Measurements from ENCODE around the gene ONECUT1.

ONECUT1 gene

GRCh38 chr15:52780172-52780980, 9.8 kb downstream of the ONECUT1 start:
- FAIRE-seq, result peak; percentile 33

- no peak for FAIRE-seq
Observed at GRCh38 chr15:52778457-52778856, 11.7 kb downstream of the ONECUT1 start.

- no peak for FAIRE-seq
Observed at GRCh38 chr15:52772766-52773165, 17.4 kb downstream of the ONECUT1 start.

- FAIRE-seq, result no peak
Observed at GRCh38 chr15:52765785-52766184, 24.4 kb downstream of the ONECUT1 start.

DNA sequence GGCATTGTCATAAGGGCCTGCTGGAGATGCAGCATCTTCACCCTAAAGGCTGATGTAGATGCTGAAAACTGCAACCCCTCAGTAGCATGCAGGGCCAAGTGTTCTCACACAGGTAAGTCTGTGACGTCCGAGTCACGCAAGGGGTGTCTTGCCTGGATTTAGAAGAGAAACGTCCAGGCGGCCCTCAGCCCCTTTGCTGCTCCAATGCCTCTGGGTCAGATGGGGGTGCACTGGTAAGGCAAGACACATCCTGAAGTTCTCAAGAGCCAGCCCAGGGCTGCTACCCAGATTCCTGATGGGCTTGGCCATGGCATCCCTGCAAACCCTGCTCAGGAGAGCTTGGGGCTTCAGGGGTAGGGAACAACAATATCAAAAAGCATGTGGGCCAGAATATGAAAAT, 25.4 kb downstream of the ONECUT1 start:
- FAIRE-seq, result no peak

DNA sequence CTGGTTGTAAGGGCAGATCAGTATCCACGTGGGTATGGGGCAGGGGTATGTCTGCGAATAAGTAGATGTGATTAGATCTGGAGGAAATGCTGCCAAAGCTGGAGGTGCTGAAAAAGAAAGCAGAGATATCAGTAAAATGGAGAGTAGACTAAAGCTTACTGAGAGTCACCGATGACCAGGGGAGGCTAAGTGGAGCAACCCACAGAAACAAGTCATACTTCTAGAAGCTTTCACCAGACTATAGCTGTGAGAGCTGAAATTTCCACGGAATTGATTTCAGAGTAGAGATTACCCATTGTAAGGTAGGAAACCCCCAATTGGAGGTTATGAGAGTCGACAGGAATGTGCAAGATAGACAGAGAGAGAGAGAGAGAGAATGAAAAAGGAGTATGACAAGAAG, 27.5 kb downstream of the ONECUT1 start:
- FAIRE-seq, result no peak

GRCh38 chr15:52760562-52760961, 29.6 kb downstream of the ONECUT1 start:
- no peak for FAIRE-seq

DNA sequence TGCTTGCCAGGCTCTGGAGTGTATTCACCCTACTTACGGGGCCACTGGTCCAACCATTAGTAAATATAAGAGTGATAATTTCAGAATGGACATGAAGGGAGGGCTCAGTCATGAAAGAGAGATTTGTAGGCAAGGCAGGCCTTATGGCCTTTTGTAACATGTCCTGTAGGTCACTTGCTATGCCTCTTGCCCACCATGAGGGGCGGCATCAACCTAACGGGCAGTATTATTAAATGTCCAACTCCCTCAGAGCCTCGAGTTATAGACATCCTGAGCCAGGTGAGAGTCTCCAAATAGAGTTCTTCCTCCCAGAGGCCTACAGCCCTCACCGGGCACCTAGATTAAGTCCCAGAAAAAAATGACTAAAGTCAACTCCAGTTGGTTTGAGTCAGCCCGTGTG, 30.2 kb downstream of the ONECUT1 start:
- no peak for FAIRE-seq

DNA sequence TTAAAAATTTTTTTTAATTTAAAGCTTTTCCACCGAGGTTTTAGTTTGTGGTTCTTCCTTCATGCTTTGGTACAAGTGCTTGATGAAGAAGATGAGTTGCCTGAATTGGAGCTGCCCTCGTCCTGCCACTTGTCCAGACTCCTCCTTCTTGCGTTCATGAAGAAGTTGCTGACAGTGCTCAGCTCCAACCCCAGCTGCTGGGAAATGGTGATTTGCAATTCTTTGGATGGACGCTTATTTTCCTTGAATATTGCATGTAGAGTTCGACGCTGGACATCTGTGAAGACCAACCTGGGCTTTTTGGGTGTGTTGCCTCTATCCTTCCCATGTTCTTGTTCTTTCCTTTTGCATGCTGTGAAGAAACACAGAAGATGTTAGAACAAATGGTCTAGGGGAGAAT, 32.6 kb downstream of the ONECUT1 start:
- FAIRE-seq, result no peak

DNA sequence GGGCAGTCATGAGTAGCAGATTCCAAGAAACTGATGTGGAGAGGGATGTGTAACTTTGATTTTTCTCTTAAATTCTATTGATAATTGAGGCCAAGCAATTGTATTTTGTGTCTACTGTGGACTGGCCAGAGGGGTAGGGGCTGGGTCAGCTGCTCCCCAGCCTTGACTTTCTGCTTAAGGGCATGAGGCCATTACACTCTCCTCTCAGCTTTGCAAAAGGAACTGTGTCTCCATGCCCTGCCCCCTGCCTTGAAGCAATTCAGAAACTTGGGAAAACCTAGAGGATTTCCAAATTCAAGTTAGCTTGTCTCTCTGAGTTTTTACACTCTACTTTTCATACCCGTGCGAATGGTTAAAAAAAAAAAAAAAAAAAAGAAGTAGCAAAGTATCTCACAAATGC, 38.6 kb downstream of the ONECUT1 start:
- FAIRE-seq, result no peak

DNA sequence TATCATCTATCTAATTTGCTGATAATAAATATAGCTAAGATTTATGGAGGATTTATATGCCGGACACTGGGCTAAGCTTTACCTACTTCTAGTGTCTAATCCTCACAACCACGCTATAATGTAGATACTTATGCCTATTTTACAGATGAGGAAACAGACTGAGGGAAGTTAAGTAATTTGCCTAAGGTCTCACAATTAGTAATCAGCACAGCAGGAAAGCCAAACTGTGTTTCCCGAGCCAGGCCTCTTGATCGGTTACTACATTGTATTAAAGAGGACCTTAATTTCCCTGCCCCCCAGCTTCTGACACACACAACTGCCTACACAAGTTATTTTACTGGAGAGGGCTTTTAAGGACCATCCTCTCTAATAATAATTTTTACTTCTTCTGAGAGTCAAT, 40.9 kb downstream of the ONECUT1 start:
- FAIRE-seq, result no peak

DNA sequence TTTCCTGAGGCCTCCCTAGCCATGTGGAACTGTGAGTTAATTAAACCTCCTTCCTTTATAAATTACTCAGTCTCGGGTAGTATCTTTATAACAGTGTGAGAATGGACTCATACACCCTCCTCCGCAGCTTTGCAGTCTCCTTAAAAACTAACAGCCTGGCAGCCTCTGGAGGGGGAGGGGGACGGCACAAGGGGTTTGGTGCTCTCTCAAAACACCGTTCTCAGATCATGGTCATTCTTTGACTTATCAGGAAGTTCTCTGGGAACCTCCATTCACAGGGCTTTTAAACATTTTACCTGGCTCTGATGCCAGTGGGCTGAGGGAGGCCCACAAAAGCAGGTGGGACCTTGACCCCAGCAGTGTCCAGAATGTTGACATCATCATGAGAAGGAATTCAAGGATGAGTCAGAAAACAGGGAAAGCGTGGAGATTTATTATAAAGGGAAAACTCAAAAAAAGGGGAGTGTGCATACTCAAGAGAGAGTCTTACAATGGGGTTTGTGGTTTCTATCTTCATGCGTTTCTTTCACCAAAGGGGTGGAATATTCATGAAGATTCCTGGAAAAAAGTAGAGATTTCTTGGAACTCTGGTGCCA, 43.9 kb downstream of the ONECUT1 start:
- no peak for FAIRE-seq

DNA sequence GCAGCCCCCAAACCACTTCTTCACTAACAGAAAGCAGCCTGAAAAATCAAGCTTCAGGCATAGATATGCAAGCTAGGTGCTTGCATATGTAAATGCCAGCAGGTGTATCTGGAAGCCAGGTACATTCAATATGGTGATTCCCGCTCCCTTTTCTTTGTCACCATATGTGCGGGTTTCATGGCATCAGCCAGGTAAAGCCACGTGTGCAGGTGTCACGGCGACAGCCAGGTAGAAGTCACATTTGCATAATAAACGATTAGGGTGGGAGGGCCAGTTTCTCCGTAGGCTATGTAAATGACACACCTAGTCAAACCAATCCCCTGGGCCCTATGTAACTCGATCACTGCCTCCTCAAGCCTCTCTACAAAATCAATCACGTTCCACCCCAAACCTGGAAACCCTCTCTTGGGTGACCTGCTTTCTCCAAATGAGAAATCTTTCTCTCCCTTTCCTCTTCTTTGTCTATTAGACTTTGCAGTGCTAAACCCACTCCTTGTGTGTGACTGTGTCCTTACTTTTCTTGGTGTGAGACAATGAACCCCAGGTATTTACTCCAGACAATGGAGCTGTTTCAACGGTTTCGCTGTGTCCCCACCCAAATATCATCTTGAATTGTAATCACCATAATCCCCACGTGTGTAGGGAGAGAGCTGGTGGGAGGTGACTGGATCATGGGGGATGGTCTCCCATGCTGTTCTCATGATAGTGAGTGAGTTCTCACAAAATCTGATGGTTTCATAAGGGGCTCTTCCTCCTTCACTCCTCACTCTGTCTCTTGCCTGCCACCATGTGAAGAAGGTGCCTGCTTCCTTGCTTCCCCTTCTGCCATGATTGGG, 44.6 kb downstream of the ONECUT1 start:
- no peak for FAIRE-seq

DNA sequence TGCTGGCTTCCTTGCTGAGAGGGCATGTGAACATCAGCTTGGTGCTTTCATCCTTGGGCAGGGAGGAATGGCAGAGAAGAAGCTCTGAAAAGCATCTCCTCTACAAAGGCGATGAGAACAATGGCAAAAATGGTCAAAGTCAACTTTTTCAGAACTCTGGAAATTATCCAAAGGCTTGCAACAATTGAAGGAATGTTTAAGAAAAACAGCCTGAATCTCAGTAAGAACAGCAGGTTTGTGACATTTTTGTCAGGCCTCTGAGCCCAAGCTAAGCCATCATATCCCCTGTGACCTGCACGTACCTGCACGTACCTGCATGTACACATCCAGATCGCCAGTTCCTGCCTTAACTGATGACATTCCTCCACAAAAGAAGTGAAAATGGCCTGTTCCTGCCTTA, 51.8 kb downstream of the ONECUT1 start:
- FAIRE-seq, result no peak

- no peak for FAIRE-seq
Observed at GRCh38 chr15:52737720-52738119, 52.4 kb downstream of the ONECUT1 start.

- FAIRE-seq, result peak; percentile 59
Observed at GRCh38 chr15:52735231-52736089, 54.7 kb downstream of the ONECUT1 start.

GRCh38 chr15:52734329-52734728, 55.8 kb downstream of the ONECUT1 start:
- no peak for FAIRE-seq

DNA sequence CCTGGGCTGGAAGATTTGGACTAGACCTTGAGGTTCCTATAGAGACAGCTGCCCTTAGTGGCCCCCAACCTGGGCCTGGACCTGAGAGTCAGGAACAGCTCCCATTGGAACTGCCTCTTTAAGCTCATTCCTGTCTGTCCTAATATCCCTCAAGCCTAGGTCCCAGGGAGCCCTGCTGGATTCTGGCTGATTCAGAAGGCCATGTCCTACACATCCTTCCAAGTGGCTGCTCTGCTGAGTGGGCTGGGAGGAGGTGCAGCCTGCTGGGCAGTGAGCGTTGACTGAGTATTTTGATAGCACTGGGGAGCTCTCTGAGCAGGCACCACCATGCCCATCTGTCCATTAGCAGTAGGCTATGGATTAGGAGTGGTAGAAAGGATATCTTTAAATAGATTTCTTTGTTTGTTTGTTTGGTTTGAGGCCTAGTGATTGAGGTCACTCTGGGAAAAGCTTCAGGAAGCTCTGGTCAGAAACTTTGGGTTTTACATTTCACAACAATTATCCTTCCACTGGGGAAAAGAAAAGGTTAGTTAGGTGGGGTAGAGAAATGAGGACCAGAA, 56.4 kb downstream of the ONECUT1 start:
- no peak for FAIRE-seq

- no peak for FAIRE-seq
Observed at GRCh38 chr15:52733088-52733487, 57.0 kb downstream of the ONECUT1 start.

- no peak for FAIRE-seq
Observed at GRCh38 chr15:52732551-52732950, 57.6 kb downstream of the ONECUT1 start.

DNA sequence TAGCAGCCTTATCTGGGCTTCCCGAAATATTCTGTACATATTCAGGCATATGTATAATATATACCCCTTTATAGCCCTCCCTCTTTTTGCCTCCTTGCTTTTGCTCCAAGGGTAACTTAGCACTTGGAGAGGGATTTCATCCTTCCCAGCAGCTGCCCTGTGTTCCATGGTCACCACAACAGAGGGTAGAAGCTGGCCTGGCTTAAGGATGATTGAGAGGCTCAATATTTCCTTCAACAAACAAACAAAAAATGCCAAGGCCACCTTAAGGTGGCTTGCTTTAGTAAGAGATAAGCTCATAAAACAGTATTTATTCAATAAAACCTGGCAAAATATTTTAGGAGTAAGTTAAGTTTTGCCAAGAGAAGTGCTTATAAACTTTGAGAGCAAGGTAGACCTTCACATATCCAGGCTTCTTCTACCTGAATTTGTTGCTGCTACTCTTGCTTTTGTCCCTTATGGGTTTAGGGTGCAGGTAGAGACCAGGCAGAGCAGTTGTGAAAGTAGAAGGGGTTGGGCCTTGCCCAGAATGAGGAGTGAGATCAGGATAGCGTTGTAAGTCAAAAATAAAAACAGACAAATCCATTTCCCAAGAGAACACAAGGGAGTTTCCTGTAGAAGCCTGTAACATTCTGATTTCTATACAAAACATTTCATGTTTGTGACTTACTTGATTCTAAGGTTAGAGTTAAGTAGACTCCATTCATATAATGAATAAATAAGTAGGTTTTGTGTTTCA, 58.2 kb downstream of the ONECUT1 start:
- no peak for FAIRE-seq

GRCh38 chr15:52731004-52731403, 59.1 kb downstream of the ONECUT1 start:
- no peak for FAIRE-seq
